Small intestine (tissue), 7 donors: ENCODE results near the gene AGPAT4. TPM values are rescaled to one million over a fixed set of nuclear protein-coding genes. Genes with fewer than 3 reads are reported as not detected.

Source experiments
- DNase-seq, 2 donors: peaks; one replicate each; pipeline versions ENCODE4 v3.0.0 to v3.0.0-alpha.2; 2013
- FAIRE-seq: peaks from 2 replicates; lab custom pipeline; 2012; peaks lifted over from hg19 to GRCh38; lab: Jason Lieb, UNC
- H3K27ac ChIP-seq, 3 donors: one replicate each; pipeline ENCODE4 v1.5.1; 2013; ENCODE audit warnings: low read length in 2 of 3, mild to moderate bottlenecking in 2 of 3, control low read depth in 1 of 3, inconsistent platforms in 1 of 3, low read depth in 1 of 3, moderate library complexity in 1 of 3
- H3K27me3 ChIP-seq, 3 donors: one replicate each; pipeline ENCODE4 v1.6.1; 2013; ENCODE audit warnings: low read length in 3 of 3, inconsistent platforms in 1 of 3; ENCODE audit not compliant: control insufficient read depth in 3 of 3, insufficient read depth in 3 of 3
- H3K36me3 ChIP-seq, 3 donors: one replicate each; pipeline ENCODE4 v1.6.1; 2013; ENCODE audit warnings: low read length in 3 of 3, inconsistent platforms in 1 of 3, low read depth in 1 of 3, mild to moderate bottlenecking in 1 of 3, moderate library complexity in 1 of 3; ENCODE audit not compliant: control insufficient read depth in 3 of 3, insufficient read depth in 2 of 3
- H3K4me1 ChIP-seq, 3 donors: one replicate each; pipeline ENCODE4 v1.6.1; 2013; ENCODE audit warnings: low read length in 2 of 3, inconsistent platforms in 1 of 3, low read depth in 1 of 3, mild to moderate bottlenecking in 1 of 3, moderate library complexity in 1 of 3; ENCODE audit not compliant: control insufficient read depth in 3 of 3, insufficient read depth in 2 of 3
- H3K4me3 ChIP-seq, 3 donors: one replicate each; pipeline ENCODE4 v1.5.1; 2013; ENCODE audit warnings: low read length in 3 of 3, control low read depth in 1 of 3, inconsistent platforms in 1 of 3, low read depth in 1 of 3, mild to moderate bottlenecking in 1 of 3, moderate library complexity in 1 of 3
- H3K9me3 ChIP-seq, 2 donors: one replicate each; pipeline ENCODE4 v1.6.1; 2013; ENCODE audit warnings: low read depth in 1 of 2, low read length in 1 of 2; ENCODE audit not compliant: control insufficient read depth in 2 of 2, insufficient read depth in 1 of 2
- WGBS, 3 donors: extraction: QIAGEN DNeasy Blood & Tissue Kit; methylation state at CpG; one replicate each; pipeline ENCODE4 v1.1.7; 2013; 5-methylcytosine and 5-hydroxymethylcytosine counted together
- polyA plus RNA-seq, 4 donors: library from polyadenylated mRNA; stranded (reverse) in 3 of 4; unstranded in 1 of 4; fragments of 200-250 nt in 3 of 4; fragments of 120-200 nt in 1 of 4; gene quantifications; one replicate each; pipeline versions ENCODE4 v1.2.1 to v1.2.3, GENCODE V29; 2013
- donor health status: healthy with polysubstance abuse.
- donor health status: control.
- donor health status: control.
- donor health status: Bipolar disorder and iron deficiency.
- donor health status: healthy.

Gene AGPAT4
- polyA plus RNA-seq, 4 donors = 1.6 to 2.3 TPM; not detected in 2

- H3K4me1 ChIP-seq = no peaks in the 10 kb centered on the region
- FAIRE-seq (no peak), DNase-seq (no peak)
- H3K36me3 ChIP-seq = peaks cover 14 to 57% (median 26%) of the 10 kb centered on the region in 3 donors
- H3K4me3 ChIP-seq = no peak overlapping the region
- no peaks in the 10 kb centered on the region for H3K9me3 ChIP-seq
- no peaks in the 10 kb centered on the region for H3K27me3 ChIP-seq
- 91 to 95% (median 92%) methylated on average over 12 of the region's 12 CpGs for WGBS, 3 donors
- H3K27ac ChIP-seq = peak overlapping the region in 1 of 3 donors; percentile 17
Measured at GRCh38 chr6:161080263-161080970, 193.4 kb downstream of the AGPAT4 start.
